ENCODE results near the gene FHAD1. TPM values are rescaled to one million over a fixed set of nuclear protein-coding genes. Genes with fewer than 3 reads are reported as not detected.
"Not testable (repeated sequence)": the region's sequence is repeated elsewhere in the genome, so short reads cannot be mapped to it uniquely, and the experiment has no call there.

The FHAD1 gene
- total RNA-seq, 1 experiment from 2014 or later = 0.83 TPM

GRCh38 chr1:15429701-15430149, 182.7 kb downstream of the FHAD1 start:
- DNase-seq = no peak
- no peaks in the 10 kb centered on the region for H3K27me3 ChIP-seq (ENCODE audit: control insufficient read depth, insufficient read depth, low read length)
- no peak overlapping the region for H3K4me3 ChIP-seq (ENCODE audit: insufficient read depth, low read depth, low read length)
- peaks cover 2% of the 10 kb centered on the region for H3K36me3 ChIP-seq (replicated peaks; ENCODE audit: control insufficient read depth, insufficient read depth, low read length)

- Histone ChIP-seq H3K4me3 (ENCODE audit: insufficient read depth, low read depth, low read length) (no peak overlapping the region), H3K27me3 (ENCODE audit: control insufficient read depth, insufficient read depth, low read length) (no peaks in the 10 kb centered on the region), H3K36me3 (replicated peaks; ENCODE audit: control insufficient read depth, insufficient read depth, low read length) (peaks cover 2% of the 10 kb centered on the region)
- DNase-seq = peak; percentile 97
Observed at GRCh38 chr1:15430787-15431570, 184.0 kb downstream of the FHAD1 start.

- Histone ChIP-seq H3K36me3 (replicated peaks; ENCODE audit: control insufficient read depth, insufficient read depth, low read length) (peaks cover 2% of the 10 kb centered on the region; the same call in 1 of the 2 replicates), H3K4me3 (ENCODE audit: insufficient read depth, low read depth, low read length) (no peak overlapping the region), H3K27me3 (ENCODE audit: control insufficient read depth, insufficient read depth, low read length) (no peaks in the 10 kb centered on the region)
- DNase-seq = no peak
Observed at GRCh38 chr1:15431571-15431948, 184.5 kb downstream of the FHAD1 start.

GRCh38 chr1:15432324-15432723, 185.3 kb downstream of the FHAD1 start:
- Histone ChIP-seq H3K36me3 (replicated peaks; ENCODE audit: control insufficient read depth, insufficient read depth, low read length) (no peaks in the 10 kb centered on the region), H3K4me3 (ENCODE audit: insufficient read depth, low read depth, low read length) (no peak overlapping the region), H3K27me3 (ENCODE audit: control insufficient read depth, insufficient read depth, low read length) (no peaks in the 10 kb centered on the region)
- DNase-seq = peak; percentile 64

GRCh38 chr1:15433471-15433870, 186.4 kb downstream of the FHAD1 start:
- H3K36me3 ChIP-seq (replicated peaks; ENCODE audit: control insufficient read depth, insufficient read depth, low read length) = no peaks in the 10 kb centered on the region
- no peak for DNase-seq
- H3K27me3 ChIP-seq (ENCODE audit: control insufficient read depth, insufficient read depth, low read length) = no peaks in the 10 kb centered on the region

GRCh38 chr1:15434739-15435138, 187.7 kb downstream of the FHAD1 start:
- not testable (repeated sequence) for H3K36me3 ChIP-seq (replicated peaks; ENCODE audit: control insufficient read depth, insufficient read depth, low read length); DNase-seq; H3K27me3 ChIP-seq (ENCODE audit: control insufficient read depth, insufficient read depth, low read length); H3K4me3 ChIP-seq (ENCODE audit: insufficient read depth, low read depth, low read length)

More at GRCh38 chr1:15433471-15433870, 186.4 kb downstream of the FHAD1 start:
- H3K4me3 ChIP-seq (ENCODE audit: insufficient read depth, low read depth, low read length) = no peak overlapping the region

- H3K36me3 ChIP-seq (replicated peaks; ENCODE audit: control insufficient read depth, insufficient read depth, low read length) = no peaks in the 10 kb centered on the region
- H3K27me3 ChIP-seq (ENCODE audit: control insufficient read depth, insufficient read depth, low read length) = no peaks in the 10 kb centered on the region; the same call in 1 of the 2 replicates
- H3K4me3 ChIP-seq (ENCODE audit: insufficient read depth, low read depth, low read length) = no peak overlapping the region
- no peak for DNase-seq
Observed at GRCh38 chr1:15435239-15436077, 188.4 kb downstream of the FHAD1 start.

GRCh38 chr1:15436881-15437442, 189.9 kb downstream of the FHAD1 start:
- H3K4me3 ChIP-seq (ENCODE audit: insufficient read depth, low read depth, low read length) = no peak overlapping the region
- no peak for DNase-seq

GRCh38 chr1:15439325-15439724, 192.3 kb downstream of the FHAD1 start:
- no peak for DNase-seq
- no peaks in the 10 kb centered on the region for H3K36me3 ChIP-seq (replicated peaks; ENCODE audit: control insufficient read depth, insufficient read depth, low read length)
- no peaks in the 10 kb centered on the region; the same call in 1 of the 2 replicates for H3K27me3 ChIP-seq (ENCODE audit: control insufficient read depth, insufficient read depth, low read length)
- no peak overlapping the region for H3K4me3 ChIP-seq (ENCODE audit: insufficient read depth, low read depth, low read length)

More at GRCh38 chr1:15436881-15437442, 189.9 kb downstream of the FHAD1 start:
- no peaks in the 10 kb centered on the region; the same call in 1 of the 2 replicates for H3K27me3 ChIP-seq (ENCODE audit: control insufficient read depth, insufficient read depth, low read length)
- H3K36me3 ChIP-seq (replicated peaks; ENCODE audit: control insufficient read depth, insufficient read depth, low read length) = no peaks in the 10 kb centered on the region

GRCh38 chr1:15440357-15440756, 193.3 kb downstream of the FHAD1 start:
- no peaks in the 10 kb centered on the region; the same call in 1 of the 2 replicates for H3K27me3 ChIP-seq (ENCODE audit: control insufficient read depth, insufficient read depth, low read length)
- H3K4me3 ChIP-seq (ENCODE audit: insufficient read depth, low read depth, low read length) = no peak overlapping the region
- H3K36me3 ChIP-seq (replicated peaks; ENCODE audit: control insufficient read depth, insufficient read depth, low read length) = no peaks in the 10 kb centered on the region
- no peak for DNase-seq

- Histone ChIP-seq H3K36me3 (replicated peaks; ENCODE audit: control insufficient read depth, insufficient read depth, low read length) (no peaks in the 10 kb centered on the region), H3K4me3 (ENCODE audit: insufficient read depth, low read depth, low read length) (no peak overlapping the region), H3K27me3 (ENCODE audit: control insufficient read depth, insufficient read depth, low read length) (no peaks in the 10 kb centered on the region; the same call in 1 of the 2 replicates)
- no peak for DNase-seq
Observed at GRCh38 chr1:15441247-15441646, 194.2 kb downstream of the FHAD1 start.

- Histone ChIP-seq H3K36me3 (replicated peaks; ENCODE audit: control insufficient read depth, insufficient read depth, low read length) (no peaks in the 10 kb centered on the region), H3K4me3 (ENCODE audit: insufficient read depth, low read depth, low read length) (no peak overlapping the region), H3K27me3 (ENCODE audit: control insufficient read depth, insufficient read depth, low read length) (no peaks in the 10 kb centered on the region; the same call in 1 of the 2 replicates)
- no peak for DNase-seq
Observed at GRCh38 chr1:15442119-15442518, 195.1 kb downstream of the FHAD1 start.

- no peaks in the 10 kb centered on the region for H3K36me3 ChIP-seq (replicated peaks; ENCODE audit: control insufficient read depth, insufficient read depth, low read length)
- DNase-seq = no peak
Observed at GRCh38 chr1:15442759-15443158, 195.7 kb downstream of the FHAD1 start.

GRCh38 chr1:15443281-15443680, 196.3 kb downstream of the FHAD1 start:
- Histone ChIP-seq H3K36me3 (replicated peaks; ENCODE audit: control insufficient read depth, insufficient read depth, low read length) (no peaks in the 10 kb centered on the region), H3K4me3 (ENCODE audit: insufficient read depth, low read depth, low read length) (no peak overlapping the region)

More at GRCh38 chr1:15442759-15443158, 195.7 kb downstream of the FHAD1 start:
- Histone ChIP-seq H3K27me3 (ENCODE audit: control insufficient read depth, insufficient read depth, low read length) (no peaks in the 10 kb centered on the region; the same call in 1 of the 2 replicates), H3K4me3 (ENCODE audit: insufficient read depth, low read depth, low read length) (no peak overlapping the region)

More at GRCh38 chr1:15443281-15443680, 196.3 kb downstream of the FHAD1 start:
- no peak for DNase-seq
- H3K27me3 ChIP-seq (ENCODE audit: control insufficient read depth, insufficient read depth, low read length) = no peaks in the 10 kb centered on the region; the same call in 1 of the 2 replicates

All from H7 (cell line).